Endothelial cell (in vitro differentiated cells): Measurements from ENCODE around the gene SEC16A. TPM values are rescaled to one million over a fixed set of nuclear protein-coding genes. Genes with fewer than 3 reads are reported as not detected.

Experiments used
- DNase-seq: peaks from one replicate; pipeline ENCODE4 v3.0.0; 2021; ENCODE audit warnings: low spot score
- H3K27ac Mint-ChIP-seq: one replicate; pipeline ENCODE4 v1.8.0; 2021; ENCODE audit warnings: mixed read lengths, inconsistent platforms; ENCODE audit not compliant: unreplicated experiment
- H3K27me3 Mint-ChIP-seq: one replicate; pipeline ENCODE4 v1.8.0; 2021; ENCODE audit warnings: mild to moderate bottlenecking, moderate library complexity, mixed read lengths, inconsistent platforms; ENCODE audit not compliant: unreplicated experiment
- H3K36me3 Mint-ChIP-seq: one replicate; pipeline ENCODE4 v1.8.0; 2021; ENCODE audit warnings: mild to moderate bottlenecking, low read depth, mixed read lengths, inconsistent platforms; ENCODE audit not compliant: unreplicated experiment
- H3K4me1 Mint-ChIP-seq: one replicate; pipeline ENCODE4 v1.8.0; 2021; ENCODE audit warnings: mild to moderate bottlenecking, mixed read lengths, inconsistent platforms; ENCODE audit not compliant: unreplicated experiment
- H3K4me3 Mint-ChIP-seq: one replicate; pipeline ENCODE4 v1.8.0; 2021; ENCODE audit warnings: mild to moderate bottlenecking, mixed read lengths, inconsistent platforms; ENCODE audit not compliant: unreplicated experiment
- H3K9me3 Mint-ChIP-seq: one replicate; pipeline ENCODE4 v1.8.0; 2021; ENCODE audit warnings: mixed read lengths, inconsistent platforms; ENCODE audit not compliant: unreplicated experiment
- total RNA-seq: library from RNA; stranded (reverse); fragmentation: NEBNext Ultra II Directional; extraction: Animal tissue kit (Norgen Biotek cat#: 25700); gene quantifications from one replicate; pipeline ENCODE4 v1.2.1, GENCODE V29; 2021; ENCODE audit not compliant: unreplicated experiment
- TF ChIP-seq, protein P1 (sequence below): fragments of 200-600 bp; sonication (generic); IDR thresholded peaks from one replicate; pipeline ENCODE4 v1.5.0; 2021; ENCODE audit warnings: antibody characterized with exemption; ENCODE audit not compliant: unreplicated experiment

SEC16A gene
- total RNA-seq, 1 donor from 2014 or later, result 79.5 TPM

DNA sequence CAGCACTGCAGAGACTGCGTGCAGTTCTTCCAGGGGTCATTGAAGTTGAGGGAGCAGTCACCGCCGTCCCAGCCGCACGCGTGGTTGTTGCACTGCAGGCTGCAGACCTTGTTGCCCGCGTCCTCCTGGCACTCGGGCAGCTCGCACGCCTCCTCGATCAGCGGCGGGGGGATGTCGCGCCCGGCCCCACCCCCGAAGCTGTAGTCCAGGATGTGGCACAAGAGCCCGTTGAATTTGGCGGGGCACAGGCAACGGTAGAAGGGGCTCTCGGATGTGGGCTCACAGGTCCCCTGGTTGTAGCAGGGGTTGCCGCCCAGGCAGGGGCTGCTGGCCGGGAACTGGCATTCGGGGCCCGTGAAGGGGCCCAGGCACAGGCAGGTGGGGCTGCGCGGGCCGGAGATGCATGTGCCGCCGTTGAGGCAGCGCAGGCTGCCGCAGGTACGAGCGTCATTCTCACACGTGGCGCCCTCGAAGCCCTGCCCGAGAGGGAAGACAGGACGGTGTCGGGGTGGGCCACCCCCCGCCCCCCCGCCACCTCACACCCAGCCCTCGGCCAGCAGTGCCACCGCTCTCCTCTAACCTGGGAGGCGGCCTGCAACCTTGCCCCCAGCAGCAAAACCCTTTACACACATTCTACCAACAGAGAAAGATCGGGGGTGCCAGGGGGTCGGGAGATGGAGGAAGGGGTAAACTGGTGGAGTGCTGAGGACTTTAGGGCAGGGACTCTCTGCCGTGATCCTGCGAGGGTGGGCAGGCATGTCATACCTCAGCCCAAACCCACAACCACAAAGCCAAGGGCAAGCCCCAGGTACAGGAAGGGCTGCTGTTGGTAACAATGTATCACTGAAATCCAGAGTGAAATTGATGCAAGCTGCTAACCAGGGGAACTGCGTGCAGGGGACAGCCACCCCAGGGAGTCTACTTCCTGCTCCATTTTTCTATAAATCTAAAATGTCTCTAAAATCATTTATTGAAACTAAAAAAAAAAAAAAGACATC, 22.9 kb upstream of the SEC16A start:
- peak overlapping the region; percentile 47 for H3K4me3 Mint-ChIP-seq
- no peak overlapping the region for H3K27ac Mint-ChIP-seq
- DNase-seq, result no peak
- no peaks in the 10 kb centered on the region for H3K9me3 Mint-ChIP-seq
- peaks cover 22% of the 10 kb centered on the region for H3K36me3 Mint-ChIP-seq
- peaks cover 22% of the 10 kb centered on the region for H3K27me3 Mint-ChIP-seq
- TF ChIP-seq, protein P1, sequence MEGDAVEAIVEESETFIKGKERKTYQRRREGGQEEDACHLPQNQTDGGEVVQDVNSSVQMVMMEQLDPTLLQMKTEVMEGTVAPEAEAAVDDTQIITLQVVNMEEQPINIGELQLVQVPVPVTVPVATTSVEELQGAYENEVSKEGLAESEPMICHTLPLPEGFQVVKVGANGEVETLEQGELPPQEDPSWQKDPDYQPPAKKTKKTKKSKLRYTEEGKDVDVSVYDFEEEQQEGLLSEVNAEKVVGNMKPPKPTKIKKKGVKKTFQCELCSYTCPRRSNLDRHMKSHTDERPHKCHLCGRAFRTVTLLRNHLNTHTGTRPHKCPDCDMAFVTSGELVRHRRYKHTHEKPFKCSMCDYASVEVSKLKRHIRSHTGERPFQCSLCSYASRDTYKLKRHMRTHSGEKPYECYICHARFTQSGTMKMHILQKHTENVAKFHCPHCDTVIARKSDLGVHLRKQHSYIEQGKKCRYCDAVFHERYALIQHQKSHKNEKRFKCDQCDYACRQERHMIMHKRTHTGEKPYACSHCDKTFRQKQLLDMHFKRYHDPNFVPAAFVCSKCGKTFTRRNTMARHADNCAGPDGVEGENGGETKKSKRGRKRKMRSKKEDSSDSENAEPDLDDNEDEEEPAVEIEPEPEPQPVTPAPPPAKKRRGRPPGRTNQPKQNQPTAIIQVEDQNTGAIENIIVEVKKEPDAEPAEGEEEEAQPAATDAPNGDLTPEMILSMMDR, result no peak
- H3K4me1 Mint-ChIP-seq, result peaks cover 4% of the 10 kb centered on the region

- Mint-ChIP-seq H3K36me3 (peaks cover 23% of the 10 kb centered on the region), H3K9me3 (no peaks in the 10 kb centered on the region), H3K27ac (peak overlapping the region; percentile 48), H3K4me3 (no peak overlapping the region), H3K4me1 (peaks cover 4% of the 10 kb centered on the region), H3K27me3 (peaks cover 21% of the 10 kb centered on the region)
- TF ChIP-seq, protein P1, result no peak
- DNase-seq, result no peak
Measured at GRCh38 chr9:136504512-136505348, 21.9 kb upstream of the SEC16A start.

DNA sequence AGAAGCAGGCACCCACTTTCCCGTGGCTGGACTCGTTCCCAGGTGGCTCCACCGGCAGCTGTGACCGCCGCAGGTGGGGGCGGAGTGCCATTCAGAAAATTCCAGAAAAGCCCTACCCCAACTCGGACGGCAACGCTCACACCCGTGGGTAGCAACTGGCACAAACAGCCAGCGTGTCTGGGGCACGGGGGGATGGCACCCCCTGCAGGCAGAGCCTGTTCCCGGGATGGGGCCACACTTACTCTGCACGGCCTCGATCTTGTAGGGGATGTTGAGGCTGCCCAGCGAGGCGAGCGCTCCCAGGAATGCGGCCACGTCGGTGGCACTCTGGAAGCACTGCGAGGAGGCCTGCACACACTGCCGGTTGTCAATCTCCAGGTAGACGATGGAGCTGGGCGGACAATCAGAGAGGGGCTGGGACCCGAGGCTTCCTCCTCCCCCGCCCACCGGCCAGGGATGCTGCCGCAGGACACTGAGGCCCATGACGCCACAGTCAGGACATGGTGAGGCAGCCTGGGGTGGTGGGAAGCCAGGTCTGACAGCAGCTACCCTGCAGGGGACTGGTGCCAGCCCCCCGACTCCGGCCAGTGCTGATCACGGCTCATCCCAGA, 20.2 kb upstream of the SEC16A start:
- H3K4me1 Mint-ChIP-seq, result peaks cover 4% of the 10 kb centered on the region
- peak overlapping the region; percentile 85 for H3K4me3 Mint-ChIP-seq
- TF ChIP-seq, protein P1, result no peak
- peaks cover 23% of the 10 kb centered on the region for H3K36me3 Mint-ChIP-seq
- no peak for DNase-seq
- peaks cover 22% of the 10 kb centered on the region for H3K27me3 Mint-ChIP-seq
- no peak overlapping the region for H3K27ac Mint-ChIP-seq
- H3K9me3 Mint-ChIP-seq, result no peaks in the 10 kb centered on the region

GRCh38 chr9:136502196-136502595, 19.4 kb upstream of the SEC16A start:
- Mint-ChIP-seq H3K36me3 (peaks cover 23% of the 10 kb centered on the region), H3K4me3 (peak overlapping the region; percentile 85), H3K27me3 (peaks cover 22% of the 10 kb centered on the region), H3K4me1 (peaks cover 4% of the 10 kb centered on the region), H3K9me3 (no peaks in the 10 kb centered on the region), H3K27ac (no peak overlapping the region)
- DNase-seq, result no peak
- TF ChIP-seq, protein P1, result no peak
